Activated gamma-delta T cell treated with anti-CD3 and anti-CD28 coated beads, Interleukin-2, amount 50 U/mL, for 16 hours (primary cell): ENCODE measurements around the gene TBC1D28.
"Not testable (repeated sequence)": the region's sequence is repeated elsewhere in the genome, so short reads cannot be mapped to it uniquely, and the experiment has no call there.

ENCODE experiments used
- DNase-seq: peaks from one replicate; pipeline ENCODE4 v3.0.0-alpha.2; 2020; ENCODE audit warnings: low read depth

The TBC1D28 gene

GRCh38 chr17:18613016-18613415 is 31.2 kb downstream of the TBC1D28 start:
- not testable (repeated sequence) for DNase-seq

GRCh38 chr17:18593138-18593537 is 51.1 kb downstream of the TBC1D28 start:
- not testable (repeated sequence) for DNase-seq
